Right hindlimb (tissue), 1 donor: Measurements from ENCODE around the gene VPREB1.
"Not testable (repeated sequence)": the region's sequence is repeated elsewhere in the genome, so short reads cannot be mapped to it uniquely, and the experiment has no call there.

Source experiments
- DNase-seq: peaks from one replicate; pipeline ENCODE4 v3.0.0-alpha.2; 2018

The VPREB1 gene, protein sequence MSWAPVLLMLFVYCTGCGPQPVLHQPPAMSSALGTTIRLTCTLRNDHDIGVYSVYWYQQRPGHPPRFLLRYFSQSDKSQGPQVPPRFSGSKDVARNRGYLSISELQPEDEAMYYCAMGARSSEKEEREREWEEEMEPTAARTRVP

DNA sequence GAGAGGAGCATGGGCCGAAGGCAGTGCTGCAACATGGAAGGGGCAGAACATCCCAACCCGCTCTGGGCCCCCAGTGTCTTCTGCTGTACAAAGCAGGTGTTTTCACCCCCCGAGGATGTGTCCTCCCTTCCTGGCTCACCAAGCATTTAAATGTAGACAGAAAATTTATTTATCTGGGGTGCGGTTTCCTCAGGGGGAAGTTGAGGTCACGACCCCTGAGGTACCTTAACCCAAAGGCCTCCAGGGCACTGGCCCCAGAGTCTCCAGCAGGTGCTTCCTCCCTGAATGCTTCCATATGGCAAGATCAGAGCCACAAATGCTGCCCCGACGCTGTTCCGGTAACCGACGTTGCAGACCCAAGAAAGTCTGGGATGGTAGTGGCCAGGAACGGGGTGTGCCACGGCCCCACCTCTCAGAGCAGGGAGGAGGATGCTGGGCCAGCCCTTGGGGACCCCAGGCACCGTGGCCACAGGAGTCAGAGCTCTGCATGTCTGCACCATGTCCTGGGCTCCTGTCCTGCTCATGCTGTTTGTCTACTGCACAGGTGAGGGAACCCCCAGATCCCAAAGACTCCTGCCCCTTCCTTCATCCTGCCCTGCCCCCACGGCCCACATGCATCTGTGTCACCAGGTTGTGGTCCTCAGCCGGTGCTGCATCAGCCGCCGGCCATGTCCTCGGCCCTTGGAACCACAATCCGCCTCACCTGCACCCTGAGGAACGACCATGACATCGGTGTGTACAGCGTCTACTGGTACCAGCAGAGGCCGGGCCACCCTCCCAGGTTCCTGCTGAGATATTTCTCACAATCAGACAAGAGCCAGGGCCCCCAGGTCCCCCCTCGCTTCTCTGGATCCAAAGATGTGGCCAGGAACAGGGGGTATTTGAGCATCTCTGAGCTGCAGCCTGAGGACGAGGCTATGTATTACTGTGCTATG is at the start of gene VPREB1:
Gene VPREB1 (plus strand): TSS at position 471 of the 935 bp plus-strand sequence. CDS start 28 bp downstream, at position 499.
- DNase-seq = no peak

- no peak for DNase-seq
These were observed 49.7 kb upstream of the VPREB1 start for GRCh38 chr22:22194931-22195264.

GRCh38 chr22:22195265-22196017 is 49.1 kb upstream of the VPREB1 start:
- no peak for DNase-seq

GRCh38 chr22:22196018-22196533 is 48.5 kb upstream of the VPREB1 start:
- DNase-seq = no peak

- DNase-seq = no peak
These were observed 47.6 kb upstream of the VPREB1 start for GRCh38 chr22:22196833-22197477.

DNA sequence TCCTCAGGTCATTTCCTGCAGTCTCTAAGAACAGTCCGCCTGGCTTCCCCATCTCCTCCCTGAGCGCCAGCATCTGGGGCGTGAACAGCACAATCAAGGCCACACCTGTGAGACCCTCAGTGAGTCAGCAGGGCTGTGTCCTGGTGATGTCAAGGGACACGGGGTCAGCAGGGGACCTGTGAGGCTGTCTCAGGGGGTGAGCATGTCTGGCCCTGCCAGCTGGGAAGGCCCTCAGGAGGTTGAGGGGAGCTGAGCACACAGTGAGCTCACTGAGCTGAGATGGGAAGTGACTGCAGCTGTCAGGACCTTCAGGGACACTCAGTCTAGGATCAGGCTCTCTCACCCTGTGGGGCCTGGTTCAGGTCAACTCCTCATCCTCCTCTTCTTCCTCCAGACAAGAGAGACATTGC is 46.6 kb upstream of the VPREB1 start:
- DNase-seq = no peak

DNA sequence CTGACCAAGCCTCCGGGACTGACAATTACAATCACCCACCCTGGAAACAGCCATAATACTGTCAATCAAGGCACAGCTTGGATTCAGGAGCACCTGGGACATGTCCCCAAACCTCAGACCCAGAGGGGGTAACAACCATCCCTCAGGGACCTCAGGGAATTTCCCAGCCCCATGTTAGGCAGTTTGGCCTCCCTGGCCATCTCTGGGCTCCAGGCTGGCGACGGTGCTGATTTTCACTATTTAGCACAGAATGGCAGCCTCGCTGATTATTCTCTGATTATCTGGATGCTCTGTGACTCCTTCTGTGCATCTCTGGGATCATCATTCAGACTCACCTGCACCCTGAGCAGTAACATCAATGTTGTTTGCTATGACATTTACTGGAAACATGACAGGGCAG is 45.8 kb upstream of the VPREB1 start:
- no peak for DNase-seq

DNA sequence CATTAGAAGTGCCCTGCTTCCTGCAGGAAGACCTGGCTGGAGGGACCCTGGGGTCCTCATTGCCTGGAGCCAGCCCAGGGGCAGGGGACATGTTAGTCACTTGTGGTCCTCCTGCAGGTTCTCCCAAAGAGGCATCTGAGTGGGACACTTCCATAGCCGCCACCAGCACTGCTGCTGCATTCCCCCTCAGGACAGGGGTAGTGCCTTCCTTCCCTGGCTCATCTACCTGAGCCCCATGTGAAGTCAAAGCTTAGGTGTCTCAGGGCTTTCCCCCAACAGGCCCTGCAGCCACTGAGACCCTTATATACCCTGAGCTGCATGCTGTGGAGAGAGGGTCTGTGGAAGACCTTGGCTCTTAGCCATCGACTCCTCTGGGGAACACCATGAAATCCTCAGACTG is 45.0 kb upstream of the VPREB1 start:
- DNase-seq = no peak

GRCh38 chr22:22200569-22201184 is 43.9 kb upstream of the VPREB1 start:
- DNase-seq = no peak

DNA sequence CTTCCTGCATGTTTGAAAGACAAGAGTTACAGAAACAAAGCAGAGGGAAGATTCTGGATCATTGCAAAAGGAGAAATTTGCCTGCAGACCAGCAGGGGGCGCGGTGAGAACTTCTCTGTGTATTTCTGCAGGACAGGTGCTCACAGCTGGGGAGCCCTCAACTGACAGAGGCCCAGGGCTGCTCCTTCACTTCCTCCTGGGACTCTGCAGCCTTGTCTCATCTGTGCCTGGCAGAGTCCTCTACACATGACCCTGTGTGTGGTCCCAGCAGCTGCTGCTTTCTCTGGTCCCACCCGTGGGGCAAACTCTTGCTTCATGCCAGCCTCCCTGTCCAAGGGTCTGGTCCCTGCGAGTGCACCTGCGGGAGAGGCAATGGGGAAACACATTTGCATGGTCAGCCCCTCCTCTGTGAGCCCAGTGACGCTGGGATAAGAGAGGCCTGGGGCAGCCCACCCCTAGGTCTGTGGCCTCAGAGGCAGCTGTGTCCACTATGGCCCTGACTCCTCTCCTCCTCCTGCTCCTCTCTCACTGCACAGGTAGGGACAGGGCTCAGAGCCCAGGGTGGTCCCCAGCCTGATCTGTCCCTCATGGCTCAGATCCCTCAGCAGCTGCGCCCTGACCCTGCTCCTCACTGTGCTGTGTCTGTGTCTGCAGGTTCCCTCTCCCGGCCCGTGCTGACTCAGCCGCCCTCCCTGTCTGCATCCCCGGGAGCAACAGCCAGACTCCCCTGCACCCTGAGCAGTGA is 43.2 kb upstream of the VPREB1 start:
- DNase-seq = no peak

GRCh38 chr22:22201930-22202343 is 42.6 kb upstream of the VPREB1 start:
- no peak for DNase-seq

GRCh38 chr22:22203048-22203971 is 41.3 kb upstream of the VPREB1 start:
- DNase-seq = no peak

DNA sequence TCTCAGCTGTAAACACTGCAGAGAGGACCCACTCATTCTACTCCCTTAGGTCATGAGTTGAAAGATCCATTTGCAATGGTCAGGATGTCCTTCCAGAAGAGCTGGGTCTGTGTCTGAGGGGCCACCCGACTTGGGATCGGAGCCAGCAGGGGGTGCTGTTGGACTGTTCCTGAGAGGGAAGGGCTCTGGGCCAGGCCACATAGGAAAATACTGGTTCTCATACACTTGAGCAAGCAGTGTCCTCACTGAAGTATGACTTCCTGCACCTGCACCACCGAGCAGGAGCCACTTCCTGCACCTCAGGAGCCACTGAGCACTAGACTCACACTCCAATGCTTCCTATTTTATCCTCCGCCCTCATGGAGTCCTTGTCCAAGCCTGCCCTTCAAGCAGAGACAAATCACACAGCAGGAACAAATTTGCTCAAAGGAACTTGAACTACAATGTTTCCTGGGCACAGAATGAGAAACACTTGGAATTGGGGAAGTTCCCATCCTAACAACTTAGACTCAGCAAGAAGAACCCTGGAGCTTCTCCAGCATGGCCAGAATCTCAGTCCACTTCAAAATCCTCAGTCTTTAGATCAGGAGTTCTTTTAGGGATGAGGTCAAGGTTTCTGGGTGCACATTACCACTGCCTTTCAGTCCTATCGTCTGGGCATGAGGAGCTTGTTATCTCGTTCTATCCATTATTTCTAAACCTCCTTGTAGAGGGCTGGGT is 36.6 kb upstream of the VPREB1 start:
- peak; percentile 62 for DNase-seq

GRCh38 chr22:22208652-22209051 is 35.9 kb upstream of the VPREB1 start:
- no peak for DNase-seq

- not testable (repeated sequence) for DNase-seq
These were observed 35.4 kb upstream of the VPREB1 start for GRCh38 chr22:22209080-22209640.

GRCh38 chr22:22210375-22210774 is 34.2 kb upstream of the VPREB1 start:
- no peak for DNase-seq

- DNase-seq = no peak
These were observed 33.4 kb upstream of the VPREB1 start for GRCh38 chr22:22210889-22211833.

GRCh38 chr22:22213231-22213630 is 31.4 kb upstream of the VPREB1 start:
- DNase-seq = no peak
